Keratinocyte (primary cell): ENCODE results near the gene GADD45GIP1. TPM values are rescaled to one million over a fixed set of nuclear protein-coding genes. Genes with fewer than 3 reads are reported as not detected.

Source experiments
- DNase-seq: peaks from one replicate; pipeline ENCODE4 v3.0.0-alpha.2; 2011; ENCODE audit warnings: low read depth, missing footprints, low spot score
- FAIRE-seq: peaks from 2 replicates; lab custom pipeline; 2011; peaks lifted over from hg19 to GRCh38; lab: Jason Lieb, UNC
- H2AFZ ChIP-seq: 2 replicates; pipeline ENCODE4 v1.6.0; 2012; ENCODE audit warnings: low read length, control low read depth, inconsistent platforms; ENCODE audit not compliant: control insufficient read depth
- H3K27ac ChIP-seq: 2 replicates; pipeline ENCODE4 v1.5.1; 2011; ENCODE audit warnings: low read length; ENCODE audit not compliant: control insufficient read depth, insufficient read depth
- H3K27me3 ChIP-seq: 3 replicates; pipeline ENCODE4 v1.6.0; 2011; ENCODE audit warnings: low read length; ENCODE audit not compliant: control insufficient read depth, insufficient read depth; ENCODE audit errors: extremely low read depth
- H3K36me3 ChIP-seq, 2 experiments: 2 replicates in 1 of 2; 3 replicates in 1 of 2; pipeline ENCODE4 v1.5.1; 2011; ENCODE audit warnings: low read length in 2 of 2, mild to moderate bottlenecking in 1 of 2; ENCODE audit not compliant: control insufficient read depth in 2 of 2, insufficient read depth in 2 of 2; ENCODE audit errors: extremely low read depth in 1 of 2
- H3K4me1 ChIP-seq: 3 replicates; pipeline ENCODE4 v1.5.1; 2011; ENCODE audit warnings: low read length; ENCODE audit not compliant: control insufficient read depth, insufficient read depth; ENCODE audit errors: extremely low read depth
- H3K4me2 ChIP-seq: 3 replicates; pipeline ENCODE4 v1.6.0; 2011; ENCODE audit warnings: low read depth, low read length; ENCODE audit not compliant: control insufficient read depth, insufficient read depth; ENCODE audit errors: extremely low read depth
- H3K4me3 ChIP-seq, 3 experiments: fragments of 200-600 bp in 1 of 3; sonication (generic) in 1 of 3; 2 replicates in 2 of 3; 3 replicates in 1 of 3; pipeline ENCODE4 v1.5.1; 2011 to 2016; ENCODE audit warnings: low read length in 3 of 3, mild to moderate bottlenecking in 3 of 3, control low read depth in 2 of 3, inconsistent platforms in 1 of 3, low read depth in 1 of 3, mixed read lengths in 1 of 3, mixed run types in 1 of 3, moderate library complexity in 1 of 3; ENCODE audit not compliant: control insufficient read depth in 2 of 3, insufficient read depth in 2 of 3; ENCODE audit errors: extremely low read depth in 1 of 3
- H3K79me2 ChIP-seq: 2 replicates; pipeline ENCODE4 v1.6.0; 2012; ENCODE audit warnings: low read length; ENCODE audit not compliant: control insufficient read depth, insufficient read depth
- H3K9ac ChIP-seq: 3 replicates; pipeline ENCODE4 v1.6.0; 2011; ENCODE audit warnings: low read length; ENCODE audit not compliant: control insufficient read depth, insufficient read depth; ENCODE audit errors: extremely low read depth
- H3K9me1 ChIP-seq: 3 replicates; pipeline ENCODE4 v1.6.0; 2011; ENCODE audit warnings: low read length; ENCODE audit not compliant: control insufficient read depth, insufficient read depth; ENCODE audit errors: extremely low read depth
- H3K9me3 ChIP-seq: 2 replicates; pipeline ENCODE4 v1.5.1; 2012; ENCODE audit warnings: low read depth, low read length; ENCODE audit not compliant: control insufficient read depth
- H4K20me1 ChIP-seq: 3 replicates; pipeline ENCODE4 v1.6.0; 2011; ENCODE audit warnings: low read length; ENCODE audit not compliant: control insufficient read depth, insufficient read depth; ENCODE audit errors: extremely low read depth
- CTCF ChIP-seq, 3 experiments: IDR thresholded peaks in 1 of 3; conservative IDR thresholded peaks in 1 of 3; optimal IDR thresholded peaks in 1 of 3; 2 replicates in 2 of 3; 3 replicates in 1 of 3; pipeline versions ENCODE3 to v1.5.1; 2011; ENCODE audit warnings: low read length in 3 of 3, mild to moderate bottlenecking in 3 of 3, moderate library complexity in 2 of 3, control low read depth in 1 of 3, inconsistent platforms in 1 of 3; ENCODE audit not compliant: insufficient read depth in 2 of 3; ENCODE audit errors: extremely low read depth in 1 of 3
- EZH2 ChIP-seq: IDR thresholded peaks from one replicate; pipeline ENCODE4 v1.6.1; 2012; ENCODE audit warnings: inconsistent platforms, mild to moderate bottlenecking, low read length, moderate library complexity
- dilution Hi-C: fragments of 300-500 bp; cut with MboI; formaldehyde crosslinking; loops from one replicate; pipeline ENCODE4 v1.7.0; 2020; ENCODE audit warnings: low sequenced_read_pairs; ENCODE audit not compliant: extremely low pct_ligation_motif_present
- polyA minus RNA-seq, 3 experiments: library from RNA; depleted of rRNA, polyadenylated mRNA; stranded (reverse); fragments of >200 nt; gene quantifications; 1 replicate in 1 of 3; 2 replicates in 1 of 3; 3 replicates in 1 of 3; pipeline ENCODE4 v1.2.3, GENCODE V29; 2011
- polyA plus RNA-seq, 5 experiments: library from polyadenylated mRNA; depleted of rRNA in 3 of 5; stranded (reverse) in 3 of 5; stranded (forward) in 1 of 5; unstranded in 1 of 5; fragments of >200 nt; gene quantifications; 1 replicate in 1 of 5; 2 replicates in 3 of 5; 3 replicates in 1 of 5; pipeline versions ENCODE4 v1.2.1 to v1.2.3, GENCODE V29; 2011 to 2012; ENCODE audit warnings: missing spikeins in 2 of 5, low read depth in 1 of 5, low replicate concordance in 1 of 5

Gene GADD45GIP1
- polyA plus RNA-seq (27.8 to 38.4 TPM (median 35.5 TPM) in 3 replicates), polyA minus RNA-seq (4.4 to 9.0 TPM (median 4.6 TPM) in 3 replicates)
- polyA plus RNA-seq (2011; ENCODE audit: low read depth): 22.7 TPM
- 10.8 and 29.0 TPM in 2 replicates for polyA plus RNA-seq (2011; cell fraction: cytosol; rRNA removed)
- 9.8 and 10.6 TPM in 2 replicates for polyA plus RNA-seq (2011; cell fraction: nucleus; rRNA removed)
- polyA plus RNA-seq (2012; ENCODE audit: low replicate concordance): 18.1 and 56.9 TPM in 2 replicates
- polyA minus RNA-seq (2011; cell fraction: cytosol; rRNA and poly(A)+ RNA removed): 43.2 TPM
- 2.9 and 3.7 TPM in 2 replicates for polyA minus RNA-seq (2011; cell fraction: nucleus; rRNA and poly(A)+ RNA removed)

- Histone ChIP-seq H3K27ac (peak within 1 kb of the TSS; percentile 80), H3K9me1 (peaks cover 2% of the 10 kb centered on the region), H3K9me3 (no peaks in the 10 kb centered on the region), H3K4me2 (peak within 1 kb of the TSS; percentile 93), H3K4me1 (peaks cover 26% of the 10 kb centered on the region), H3K9ac (peak within 1 kb of the TSS; percentile 90), H2AFZ (peak within 1 kb of the TSS; percentile 88), H3K27me3 (no peaks in the 10 kb centered on the region), H4K20me1 (no peaks in the 10 kb centered on the region), H3K36me3 (peaks cover 14% of the 10 kb centered on the region in 2 experiments), H3K4me3 (peak within 1 kb of the TSS; percentile 84 to 92 (median 89)), H3K79me2 (peaks cover 37% of the 10 kb centered on the region)
- TF ChIP-seq EZH2 (no peak), CTCF (optimal IDR thresholded peaks at IDR 0.05 in 1 of 3, IDR thresholded peaks at IDR 0.05 in 1 of 3, conservative IDR thresholded peaks at IDR 0.05 in 1 of 3; ENCODE audit: extremely low read depth in 1 of 3, insufficient read depth in 2 of 3, low read length in 3 of 3) (no peak)
- dilution Hi-C loops: no loop called here
- no peak for DNase-seq
- FAIRE-seq: no peak
Observed at GRCh38 chr19:12956446-12957388, at the start of gene GADD45GIP1. GADD45GIP1 (minus strand) TSS chr19:12957223; CDS start chr19:12957212, 11 bp downstream.

- Histone ChIP-seq H3K9me1 (no peaks in the 10 kb centered on the region), H3K4me2 (no peak overlapping the region), H3K4me3 (no peak overlapping the region), H3K79me2 (peaks cover 62% of the 10 kb centered on the region), H4K20me1 (no peaks in the 10 kb centered on the region), H2AFZ (no peak overlapping the region), H3K36me3 (peaks cover 0 to 2% of the 10 kb centered on the region in 2 experiments), H3K9me3 (no peaks in the 10 kb centered on the region), H3K27me3 (no peaks in the 10 kb centered on the region), H3K4me1 (peaks cover 86% of the 10 kb centered on the region), H3K27ac (no peak overlapping the region), H3K9ac (no peak overlapping the region)
- DNase-seq: no peak
- dilution Hi-C loops: no loop called here
- no peak for TF ChIP-seq CTCF (optimal IDR thresholded peaks at IDR 0.05 in 1 of 3, IDR thresholded peaks at IDR 0.05 in 1 of 3, conservative IDR thresholded peaks at IDR 0.05 in 1 of 3; ENCODE audit: extremely low read depth in 1 of 3, insufficient read depth in 2 of 3, low read length in 3 of 3)
- no peak for TF ChIP-seq EZH2
- FAIRE-seq: no peak
Observed at GRCh38 chr19:13005861-13006370, 48.9 kb upstream of the GADD45GIP1 start.
